ENCODE results near the gene EIF4E1B. TPM values are rescaled to one million over a fixed set of nuclear protein-coding genes. Genes with fewer than 3 reads are reported as not detected.

The EIF4E1B gene
- total and polyA plus RNA-seq, 2 donors (not counting 1 experiment from before 2014, with no cell fraction given): not detected

- H4K20me1 ChIP-seq (ENCODE audit: control insufficient read depth, extremely low read depth, insufficient read depth, low read length): no peaks in the 10 kb centered on the region
- no peaks in the 10 kb centered on the region for H3K9me3 ChIP-seq (ENCODE audit: control insufficient read depth, insufficient read depth, low read depth, low read length)
- H3K4me1 ChIP-seq (ENCODE audit: control insufficient read depth, extremely low read depth, insufficient read depth, low read length): peaks cover 3% of the 10 kb centered on the region
- H3K36me3 ChIP-seq (ENCODE audit: control insufficient read depth, insufficient read depth, low read length): no peaks in the 10 kb centered on the region
- H3K79me2 ChIP-seq (ENCODE audit: control insufficient read depth, insufficient read depth, low read length): no peaks in the 10 kb centered on the region
- peak overlapping the region in 1 of 4 experiments; percentile 53 for H3K4me3 ChIP-seq (replicated peaks in 1 of 4; ENCODE audit: control extremely low read depth in 1 of 4, insufficient read depth in 1 of 4, low read depth in 3 of 4, low read length in 4 of 4)
- TF ChIP-seq CTCF (conservative IDR thresholded peaks at IDR 0.05 in 1 of 2, IDR thresholded peaks at IDR 0.05 in 1 of 2; ENCODE audit: low read depth in 1 of 2, low read length in 2 of 2): no peak
- TF ChIP-seq EZH2 (IDR thresholded peaks at IDR 0.05; ENCODE audit: low read length, missing control alignments): no peak
- H3K9ac ChIP-seq (ENCODE audit: insufficient read depth, low read length): no peak overlapping the region
- peak overlapping the region; percentile 74 for H3K4me2 ChIP-seq (ENCODE audit: extremely low read depth, insufficient read depth, low read length)
- H3K27ac ChIP-seq (ENCODE audit: insufficient read depth, low read length): no peak overlapping the region
- H2AFZ ChIP-seq (ENCODE audit: low read length): no peak overlapping the region
- DNase-seq (ENCODE audit: low read depth in 2 of 2): no peak
- H3K27me3 ChIP-seq (ENCODE audit: control insufficient read depth, insufficient read depth, low read length): peaks cover 27% of the 10 kb centered on the region
These were observed 1.1 kb upstream of the EIF4E1B start for GRCh38 chr5:176629317-176629852.

GRCh38 chr5:176630681-176631222 is 277 bp downstream of the EIF4E1B start:
- Histone ChIP-seq H3K4me3 (replicated peaks in 1 of 4; ENCODE audit: control extremely low read depth in 1 of 4, insufficient read depth in 1 of 4, low read depth in 3 of 4, low read length in 4 of 4) (peak overlapping the region in 3 of 4 experiments; percentile 33 to 53 (median 41)), H3K9me3 (ENCODE audit: control insufficient read depth, insufficient read depth, low read depth, low read length) (no peaks in the 10 kb centered on the region), H4K20me1 (ENCODE audit: control insufficient read depth, extremely low read depth, insufficient read depth, low read length) (no peaks in the 10 kb centered on the region), H3K79me2 (ENCODE audit: control insufficient read depth, insufficient read depth, low read length) (no peaks in the 10 kb centered on the region), H3K4me2 (ENCODE audit: extremely low read depth, insufficient read depth, low read length) (peak overlapping the region; percentile 74), H3K4me1 (ENCODE audit: control insufficient read depth, extremely low read depth, insufficient read depth, low read length) (peaks cover 3% of the 10 kb centered on the region), H3K27me3 (ENCODE audit: control insufficient read depth, insufficient read depth, low read length) (peaks cover 30% of the 10 kb centered on the region), H2AFZ (ENCODE audit: low read length) (no peak overlapping the region), H3K36me3 (ENCODE audit: control insufficient read depth, insufficient read depth, low read length) (no peaks in the 10 kb centered on the region), H3K9ac (ENCODE audit: insufficient read depth, low read length) (no peak overlapping the region), H3K27ac (ENCODE audit: insufficient read depth, low read length) (no peak overlapping the region)
- TF ChIP-seq CTCF (conservative IDR thresholded peaks at IDR 0.05 in 1 of 2, IDR thresholded peaks at IDR 0.05 in 1 of 2; ENCODE audit: low read depth in 1 of 2, low read length in 2 of 2): no peak
- peak; percentile 10 for TF ChIP-seq EZH2 (IDR thresholded peaks at IDR 0.05; ENCODE audit: low read length, missing control alignments)
- no peak for DNase-seq (ENCODE audit: low read depth in 2 of 2)

- Histone ChIP-seq H3K79me2 (ENCODE audit: control insufficient read depth, insufficient read depth, low read length) (no peaks in the 10 kb centered on the region), H2AFZ (ENCODE audit: low read length) (no peak overlapping the region), H3K9ac (ENCODE audit: insufficient read depth, low read length) (no peak overlapping the region), H3K4me1 (ENCODE audit: control insufficient read depth, extremely low read depth, insufficient read depth, low read length) (peaks cover 3% of the 10 kb centered on the region), H3K4me3 (replicated peaks in 1 of 4; ENCODE audit: control extremely low read depth in 1 of 4, insufficient read depth in 1 of 4, low read depth in 3 of 4, low read length in 4 of 4) (no peak overlapping the region), H3K4me2 (ENCODE audit: extremely low read depth, insufficient read depth, low read length) (no peak overlapping the region), H3K27me3 (ENCODE audit: control insufficient read depth, insufficient read depth, low read length) (peaks cover 36% of the 10 kb centered on the region), H3K9me3 (ENCODE audit: control insufficient read depth, insufficient read depth, low read depth, low read length) (no peaks in the 10 kb centered on the region), H3K27ac (ENCODE audit: insufficient read depth, low read length) (no peak overlapping the region), H3K36me3 (ENCODE audit: control insufficient read depth, insufficient read depth, low read length) (no peaks in the 10 kb centered on the region), H4K20me1 (ENCODE audit: control insufficient read depth, extremely low read depth, insufficient read depth, low read length) (no peaks in the 10 kb centered on the region)
- TF ChIP-seq EZH2 (IDR thresholded peaks at IDR 0.05; ENCODE audit: low read length, missing control alignments) (no peak), CTCF (conservative IDR thresholded peaks at IDR 0.05 in 1 of 2, IDR thresholded peaks at IDR 0.05 in 1 of 2; ENCODE audit: low read depth in 1 of 2, low read length in 2 of 2) (no peak)
- no peak for DNase-seq (ENCODE audit: low read depth in 2 of 2)
These were observed 1.1 kb downstream of the EIF4E1B start for GRCh38 chr5:176631383-176632200.
